HepG2 (cell line): ENCODE results near the gene RRAD. TPM values are rescaled to one million over a fixed set of nuclear protein-coding genes. Genes with fewer than 3 reads are reported as not detected.
A peak's percentile ranks its signal among the peaks of the same experiment; 100 is the strongest.

ENCODE experiments used
- AGO1 ChIP-seq: fragments of 200-400 bp; formaldehyde crosslinking; IDR thresholded peaks from 2 replicates; pipeline ENCODE4 v1.6.1; 2017; ENCODE audit warnings: mild to moderate bottlenecking, low read depth, low read length, moderate library complexity; ENCODE audit not compliant: poor library complexity, severe bottlenecking
- ARID5B ChIP-seq: IDR thresholded peaks from 2 replicates; pipeline ENCODE4 v1.4.0; 2020; ENCODE audit warnings: mild to moderate bottlenecking, missing genetic modification reagents
- ARNT2 ChIP-seq: sonication (generic); formaldehyde crosslinking; IDR thresholded peaks from 2 replicates; pipeline ENCODE4 v1.8.0; 2022; ENCODE audit warnings: mild to moderate bottlenecking, low read depth, missing genetic modification reagents, moderate library complexity
- BRF2 ChIP-seq: sonication (generic); formaldehyde crosslinking; IDR thresholded peaks from 2 replicates; pipeline ENCODE4 v1.8.1; 2022; ENCODE audit warnings: mild to moderate bottlenecking, missing genetic modification reagents
- CEBPG ChIP-seq: IDR thresholded peaks from 2 replicates; pipeline ENCODE4 v1.6.1; 2016
- ETV5 ChIP-seq: IDR thresholded peaks from 2 replicates; pipeline ENCODE4 v1.6.1; 2018; ENCODE audit warnings: missing biosample characterization, missing genetic modification reagents, inconsistent platforms, borderline replicate concordance
- HNF4A ChIP-seq: sonication (generic); formaldehyde crosslinking; IDR thresholded peaks from 2 replicates; pipeline ENCODE4 v1.4.0; 2020; ENCODE audit warnings: missing genetic modification reagents
- MTA1 ChIP-seq: sonication (generic); formaldehyde crosslinking; IDR thresholded peaks from 2 replicates; pipeline ENCODE4 v1.4.0; 2020; ENCODE audit warnings: missing genetic modification reagents, mild to moderate bottlenecking, borderline replicate concordance
- MTA3 ChIP-seq: sonication (generic); formaldehyde crosslinking; IDR thresholded peaks from 2 replicates; pipeline ENCODE4 v1.4.0; 2020; ENCODE audit warnings: missing genetic modification reagents
- NAIF1 ChIP-seq: sonication (generic); formaldehyde crosslinking; IDR thresholded peaks from 2 replicates; pipeline ENCODE4 v1.5.0; 2020; ENCODE audit warnings: mild to moderate bottlenecking, missing genetic modification reagents, borderline replicate concordance
- POLR2A ChIP-seq, 2 experiments: IDR thresholded peaks; 2 replicates each; pipeline ENCODE4 v1.6.1; 2011; ENCODE audit warnings: low read depth in 2 of 2, low read length in 2 of 2, mild to moderate bottlenecking in 1 of 2, moderate library complexity in 1 of 2; ENCODE audit not compliant: insufficient read depth in 1 of 2
- ZBTB20 ChIP-seq: sonication (generic); formaldehyde crosslinking; IDR thresholded peaks from 2 replicates; pipeline ENCODE4 v1.8.1; 2023; ENCODE audit warnings: missing genetic modification reagents, low read depth, mild to moderate bottlenecking, borderline replicate concordance
- ZNF256 ChIP-seq: sonication (generic); formaldehyde crosslinking; conservative IDR thresholded peaks from 2 replicates; pipeline ENCODE4 v1.4.0; 2020; ENCODE audit warnings: missing genetic modification reagents
- ZNF264 ChIP-seq: sonication (generic); formaldehyde crosslinking; IDR thresholded peaks from 2 replicates; pipeline ENCODE4 v1.4.0; 2020; ENCODE audit warnings: missing genetic modification reagents
- ZNF30 ChIP-seq: sonication (generic); formaldehyde crosslinking; IDR thresholded peaks from 2 replicates; pipeline ENCODE4 v1.5.0; 2020; ENCODE audit warnings: mild to moderate bottlenecking, missing genetic modification reagents
- ZNF335 ChIP-seq: sonication (generic); formaldehyde crosslinking; IDR thresholded peaks from 2 replicates; pipeline ENCODE4 v1.4.0; 2020; ENCODE audit warnings: missing genetic modification reagents
- ZNF367 ChIP-seq: sonication (generic); formaldehyde crosslinking; IDR thresholded peaks from 2 replicates; pipeline ENCODE4 v1.4.0; 2020; ENCODE audit warnings: missing genetic modification reagents, borderline replicate concordance
- ZNF430 ChIP-seq: sonication (generic); formaldehyde crosslinking; IDR thresholded peaks from 2 replicates; pipeline ENCODE4 v1.9.0; 2021; ENCODE audit warnings: mild to moderate bottlenecking, missing genetic modification reagents
- ZNF431 ChIP-seq: sonication (generic); formaldehyde crosslinking; IDR thresholded peaks from 2 replicates; pipeline ENCODE4 v1.9.0; 2022; ENCODE audit warnings: missing genetic modification reagents, low read depth, mild to moderate bottlenecking, borderline replicate concordance
- ZNF7 ChIP-seq: IDR thresholded peaks from 2 replicates; pipeline ENCODE4 v1.6.1; 2016; ENCODE audit warnings: missing biosample characterization, missing genetic modification reagents
- ZNF768 ChIP-seq: sonication (generic); formaldehyde crosslinking; IDR thresholded peaks from 2 replicates; pipeline ENCODE4 v1.4.0; 2020; ENCODE audit warnings: missing genetic modification reagents
- ZNF781 ChIP-seq: sonication (generic); formaldehyde crosslinking; IDR thresholded peaks from 2 replicates; pipeline ENCODE4 v1.5.1; 2020; ENCODE audit warnings: borderline replicate concordance, mild to moderate bottlenecking, missing genetic modification reagents; ENCODE audit errors: not compliant biosample characterization
- ZNF788 ChIP-seq: sonication (generic); formaldehyde crosslinking; IDR thresholded peaks from 2 replicates; pipeline ENCODE4 v1.5.0; 2020; ENCODE audit warnings: mild to moderate bottlenecking, missing genetic modification reagents, borderline replicate concordance
- ZNF878 ChIP-seq: sonication (generic); formaldehyde crosslinking; IDR thresholded peaks from 2 replicates; pipeline ENCODE4 v1.8.1; 2023; ENCODE audit warnings: mild to moderate bottlenecking, missing genetic modification reagents, moderate library complexity
- polyA plus RNA-seq, 8 experiments: library from polyadenylated mRNA; depleted of rRNA in 3 of 8; stranded (reverse) in 7 of 8; unstranded in 1 of 8; fragments of >200 nt; fragmentation: Illumina TruSeq in 4 of 8; extraction: Trizol in 4 of 8; gene quantifications; 2 replicates each; pipeline versions ENCODE4 v1.2.1 to v1.2.3, GENCODE V29; 2011 to 2016; ENCODE audit warnings: low read depth in 4 of 8, missing spikeins in 1 of 8, mixed read lengths in 1 of 8; ENCODE audit not compliant: insufficient read depth in 1 of 8
- total RNA-seq, 5 experiments: library from RNA; depleted of rRNA; stranded (reverse); fragments of >200 nt; fragmentation: Illumina TruSeq; extraction: Trizol; gene quantifications; 2 replicates each; pipeline ENCODE4 v1.2.3, GENCODE V29; 2016; ENCODE audit warnings: low read depth in 1 of 5
- TF ChIP-seq, protein P1 (sequence below), 2 experiments: sonication (generic) in 1 of 2; formaldehyde crosslinking in 1 of 2; IDR thresholded peaks; 2 replicates each; pipeline versions ENCODE4 v1.4.0 to v1.6.1; 2018 to 2020; ENCODE audit warnings: missing genetic modification reagents in 2 of 2, borderline replicate concordance in 1 of 2, low read depth in 1 of 2, mild to moderate bottlenecking in 1 of 2, missing biosample characterization in 1 of 2

Gene RRAD
- total and polyA plus RNA-seq, 2 of the 13 experiments (the other 11 are each of a cell fraction or from before 2014, with no cell fraction given), result 0.80 to 1.1 TPM

GRCh38 chr16:66937725-66938337, 12.5 kb upstream of the RRAD start (continued):
- TF ChIP-seq ZNF878 (CRISPR knock-in tag), result no peak
- TF ChIP-seq AGO1, result no peak
- TF ChIP-seq MTA3 (CRISPR knock-in tag), result no peak
- TF ChIP-seq ZNF30 (CRISPR knock-in tag), result no peak
- TF ChIP-seq NAIF1 (CRISPR knock-in tag), result no peak
- TF ChIP-seq ZNF335, result no peak
- 0 out of 2 replicates have a peak, but pooled peaks have one; percentile 25 for TF ChIP-seq ZNF788
- TF ChIP-seq POLR2A (IDR thresholded peaks at IDR 0.05; ENCODE audit: insufficient read depth in 1 of 2, low read depth in 2 of 2, low read length in 2 of 2), result peak in 1 of 2 experiments; percentile 37; a peak in 2 of 4 replicates
- TF ChIP-seq ZNF768 (CRISPR knock-in tag), result no peak; the same call in 1 of the 2 replicates
- TF ChIP-seq ETV5 (CRISPR knock-in tag), result peak; percentile 73; the same call in 1 of the 2 replicates
- no peak for TF ChIP-seq ZNF7
- TF ChIP-seq ZNF781 (CRISPR knock-in tag), result no peak
- TF ChIP-seq HNF4A (CRISPR knock-in tag), result peak; percentile 76
- no peak for TF ChIP-seq ZBTB20
- no peak for TF ChIP-seq ZNF430
- TF ChIP-seq ARNT2 (CRISPR knock-in tag), result peak; percentile 43; the same call in 1 of the 2 replicates
- TF ChIP-seq ZNF256 (CRISPR knock-in tag), result no peak
- TF ChIP-seq ARID5B (CRISPR knock-in tag), result peak; percentile 13; the same call in 1 of the 2 replicates
- no peak for TF ChIP-seq ZNF367
- TF ChIP-seq MTA1 (CRISPR knock-in tag), result no peak
- TF ChIP-seq ZNF431 (CRISPR knock-in tag), result no peak
- 0 out of 2 replicates have a peak, but pooled peaks have one; percentile 7 for TF ChIP-seq ZNF264 (CRISPR knock-in tag)
- TF ChIP-seq, protein P1, sequence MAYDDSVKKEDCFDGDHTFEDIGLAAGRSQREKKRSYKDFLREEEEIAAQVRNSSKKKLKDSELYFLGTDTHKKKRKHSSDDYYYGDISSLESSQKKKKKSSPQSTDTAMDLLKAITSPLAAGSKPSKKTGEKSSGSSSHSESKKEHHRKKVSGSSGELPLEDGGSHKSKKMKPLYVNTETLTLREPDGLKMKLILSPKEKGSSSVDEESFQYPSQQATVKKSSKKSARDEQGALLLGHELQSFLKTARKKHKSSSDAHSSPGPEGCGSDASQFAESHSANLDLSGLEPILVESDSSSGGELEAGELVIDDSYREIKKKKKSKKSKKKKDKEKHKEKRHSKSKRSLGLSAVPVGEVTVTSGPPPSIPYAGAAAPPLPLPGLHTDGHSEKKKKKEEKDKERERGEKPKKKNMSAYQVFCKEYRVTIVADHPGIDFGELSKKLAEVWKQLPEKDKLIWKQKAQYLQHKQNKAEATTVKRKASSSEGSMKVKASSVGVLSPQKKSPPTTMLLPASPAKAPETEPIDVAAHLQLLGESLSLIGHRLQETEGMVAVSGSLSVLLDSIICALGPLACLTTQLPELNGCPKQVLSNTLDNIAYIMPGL (CRISPR knock-in tag; IDR thresholded peaks at IDR 0.05; ENCODE audit: borderline replicate concordance in 1 of 2, low read depth in 1 of 2), result no peak
- TF ChIP-seq BRF2 (CRISPR knock-in tag), result no peak
- no peak for TF ChIP-seq CEBPG
